GM19193 (cell line): ENCODE measurements around the gene AFDN.

ENCODE experiments used
- POLR2A ChIP-seq: IDR thresholded peaks from 4 replicates; pipeline ENCODE4 v1.6.1; 2011; ENCODE audit not compliant: insufficient read depth, insufficient read length; ENCODE audit errors: extremely low read depth

AFDN gene

GRCh38 chr6:168016176-168016620 lies 189.5 kb downstream of the AFDN start:
- no peak for TF ChIP-seq POLR2A

- no peak for TF ChIP-seq POLR2A
Observed at GRCh38 chr6:168016721-168017525, 190.2 kb downstream of the AFDN start.

- no peak for TF ChIP-seq POLR2A
Observed at GRCh38 chr6:168017629-168018028, 190.9 kb downstream of the AFDN start.

GRCh38 chr6:168018664-168019063 lies 192.0 kb downstream of the AFDN start:
- TF ChIP-seq POLR2A = no peak

- TF ChIP-seq POLR2A = no peak
Observed at GRCh38 chr6:168020242-168020641, 193.5 kb downstream of the AFDN start.

GRCh38 chr6:168021581-168021980 lies 194.9 kb downstream of the AFDN start:
- no peak for TF ChIP-seq POLR2A
